ENCODE data around the gene FOXF1.

DNA sequence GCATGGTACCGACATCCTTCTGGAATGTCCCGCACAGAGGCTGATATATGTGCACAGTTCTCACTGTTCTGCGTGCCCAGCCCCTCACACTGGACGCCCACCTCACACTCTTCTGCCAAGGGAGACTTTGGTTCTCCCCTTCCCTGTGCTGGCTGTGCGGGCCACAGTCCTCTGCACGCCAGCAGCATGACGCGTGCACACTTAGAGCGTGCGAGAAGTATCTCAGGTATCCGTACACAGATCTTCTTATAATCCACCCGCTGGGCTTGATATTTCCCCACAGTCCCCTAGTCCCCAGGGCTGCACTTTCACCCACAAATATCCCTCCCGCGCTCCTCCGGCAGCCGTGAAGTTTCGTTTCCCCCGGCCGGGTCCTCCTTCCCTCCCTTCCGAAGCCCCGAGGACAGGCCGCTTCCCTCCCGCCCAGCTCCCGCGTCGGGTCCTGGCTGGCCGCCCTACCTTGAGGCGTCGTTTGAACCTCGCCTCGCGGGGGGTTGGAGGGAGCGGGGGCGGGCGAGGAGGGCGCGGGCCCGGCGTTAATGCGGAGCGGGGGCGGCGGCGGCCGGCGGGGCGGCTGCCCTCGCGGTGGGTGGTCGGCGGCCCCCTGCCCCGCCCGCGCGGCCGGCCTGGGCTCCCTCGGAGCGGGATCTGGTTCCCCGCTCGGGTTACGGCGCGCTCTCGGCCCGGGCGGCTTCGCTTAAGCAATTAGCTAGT lies 5.0 kb upstream of the FOXF1 start:
- TF ChIP-seq, protein P1, sequence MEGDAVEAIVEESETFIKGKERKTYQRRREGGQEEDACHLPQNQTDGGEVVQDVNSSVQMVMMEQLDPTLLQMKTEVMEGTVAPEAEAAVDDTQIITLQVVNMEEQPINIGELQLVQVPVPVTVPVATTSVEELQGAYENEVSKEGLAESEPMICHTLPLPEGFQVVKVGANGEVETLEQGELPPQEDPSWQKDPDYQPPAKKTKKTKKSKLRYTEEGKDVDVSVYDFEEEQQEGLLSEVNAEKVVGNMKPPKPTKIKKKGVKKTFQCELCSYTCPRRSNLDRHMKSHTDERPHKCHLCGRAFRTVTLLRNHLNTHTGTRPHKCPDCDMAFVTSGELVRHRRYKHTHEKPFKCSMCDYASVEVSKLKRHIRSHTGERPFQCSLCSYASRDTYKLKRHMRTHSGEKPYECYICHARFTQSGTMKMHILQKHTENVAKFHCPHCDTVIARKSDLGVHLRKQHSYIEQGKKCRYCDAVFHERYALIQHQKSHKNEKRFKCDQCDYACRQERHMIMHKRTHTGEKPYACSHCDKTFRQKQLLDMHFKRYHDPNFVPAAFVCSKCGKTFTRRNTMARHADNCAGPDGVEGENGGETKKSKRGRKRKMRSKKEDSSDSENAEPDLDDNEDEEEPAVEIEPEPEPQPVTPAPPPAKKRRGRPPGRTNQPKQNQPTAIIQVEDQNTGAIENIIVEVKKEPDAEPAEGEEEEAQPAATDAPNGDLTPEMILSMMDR (conservative IDR thresholded peaks at IDR 0.05 in 1 of 2, IDR thresholded peaks at IDR 0.05 in 1 of 2; ENCODE audit: low read depth in 1 of 2, low read length in 2 of 2): no peak
- no peak for TF ChIP-seq EZH2 (IDR thresholded peaks at IDR 0.05; ENCODE audit: low read length, missing control alignments)
